ENCODE results near the gene TRIM67.

TRIM67 gene

GRCh38 chr1:231183639-231184590 is 22.1 kb downstream of the TRIM67 start:
- peak in 1 of 2 experiments; percentile 30 for DNase-seq (ENCODE audit: low spot score in 2 of 2)
- H3K27me3 ChIP-seq (ENCODE audit: low read depth), result peaks cover 10% of the 10 kb centered on the region; the same call in 1 of the 2 replicates
- in situ Hi-C loops (cut with MboI; ENCODE audit: low sequenced_read_pairs), result no loop called here
- no peak overlapping the region for H3K4me3 ChIP-seq
- peaks cover 3% of the 10 kb centered on the region; the same call in 1 of the 2 replicates for H3K9me3 ChIP-seq
- H3K36me3 ChIP-seq (replicated peaks), result no peaks in the 10 kb centered on the region
- no peaks in the 10 kb centered on the region; the same call in 1 of the 2 replicates for H3K4me1 ChIP-seq

GRCh38 chr1:231184891-231185290 is 23.0 kb downstream of the TRIM67 start:
- in situ Hi-C loops (cut with MboI; ENCODE audit: low sequenced_read_pairs), result no loop called here
- peaks cover 3% of the 10 kb centered on the region; the same call in 1 of the 2 replicates for H3K9me3 ChIP-seq
- DNase-seq (ENCODE audit: low spot score in 2 of 2), result no peak
- no peaks in the 10 kb centered on the region; the same call in 1 of the 2 replicates for H3K4me1 ChIP-seq
- 0 out of 2 replicates have a peak, but pooled peaks cover 10% of the 10 kb centered on the region for H3K27me3 ChIP-seq (ENCODE audit: low read depth)
- H3K4me3 ChIP-seq, result no peak overlapping the region
- no peaks in the 10 kb centered on the region for H3K36me3 ChIP-seq (replicated peaks)

GRCh38 chr1:231185391-231185790 is 23.5 kb downstream of the TRIM67 start:
- H3K36me3 ChIP-seq (replicated peaks), result no peaks in the 10 kb centered on the region
- H3K4me1 ChIP-seq, result no peaks in the 10 kb centered on the region; the same call in 1 of the 2 replicates
- H3K4me3 ChIP-seq, result no peak overlapping the region
- in situ Hi-C loops (cut with MboI; ENCODE audit: low sequenced_read_pairs), result no loop called here
- DNase-seq (ENCODE audit: low spot score in 2 of 2), result no peak
- H3K9me3 ChIP-seq, result peaks cover 3% of the 10 kb centered on the region; the same call in 1 of the 2 replicates
- 0 out of 2 replicates have a peak, but pooled peaks cover 10% of the 10 kb centered on the region for H3K27me3 ChIP-seq (ENCODE audit: low read depth)

- Histone ChIP-seq H3K4me1 (no peaks in the 10 kb centered on the region; the same call in 1 of the 2 replicates), H3K4me3 (no peak overlapping the region), H3K9me3 (peaks cover 3% of the 10 kb centered on the region; the same call in 1 of the 2 replicates), H3K36me3 (replicated peaks) (no peaks in the 10 kb centered on the region), H3K27me3 (ENCODE audit: low read depth) (0 out of 2 replicates have a peak, but pooled peaks cover 10% of the 10 kb centered on the region)
- in situ Hi-C loops (cut with MboI; ENCODE audit: low sequenced_read_pairs), result no loop called here
- no peak for DNase-seq (ENCODE audit: low spot score in 2 of 2)
These were observed 24.7 kb downstream of the TRIM67 start for GRCh38 chr1:231186356-231187115.

GRCh38 chr1:231187571-231187970 is 25.7 kb downstream of the TRIM67 start:
- H3K4me3 ChIP-seq, result no peak overlapping the region
- H3K4me1 ChIP-seq, result no peaks in the 10 kb centered on the region; the same call in 1 of the 2 replicates
- H3K27me3 ChIP-seq (ENCODE audit: low read depth), result peaks cover 10% of the 10 kb centered on the region; the same call in 1 of the 2 replicates
- peaks cover 3% of the 10 kb centered on the region; the same call in 1 of the 2 replicates for H3K9me3 ChIP-seq
- H3K36me3 ChIP-seq (replicated peaks), result no peaks in the 10 kb centered on the region
- in situ Hi-C loops (cut with MboI; ENCODE audit: low sequenced_read_pairs), result no loop called here
- no peak for DNase-seq (ENCODE audit: low spot score in 2 of 2)

GRCh38 chr1:231188072-231188471 is 26.2 kb downstream of the TRIM67 start:
- Histone ChIP-seq H3K27me3 (ENCODE audit: low read depth) (peaks cover 10% of the 10 kb centered on the region; the same call in 1 of the 2 replicates), H3K4me1 (no peaks in the 10 kb centered on the region; the same call in 1 of the 2 replicates), H3K4me3 (no peak overlapping the region), H3K9me3 (peaks cover 3% of the 10 kb centered on the region; the same call in 1 of the 2 replicates), H3K36me3 (replicated peaks) (no peaks in the 10 kb centered on the region)
- in situ Hi-C loops (cut with MboI; ENCODE audit: low sequenced_read_pairs), result no loop called here
- no peak for DNase-seq (ENCODE audit: low spot score in 2 of 2)

- no peaks in the 10 kb centered on the region; the same call in 1 of the 2 replicates for H3K4me1 ChIP-seq
- H3K36me3 ChIP-seq (replicated peaks), result no peaks in the 10 kb centered on the region
- H3K27me3 ChIP-seq (ENCODE audit: low read depth), result peaks cover 10% of the 10 kb centered on the region; the same call in 1 of the 2 replicates
- peaks cover 3% of the 10 kb centered on the region; the same call in 1 of the 2 replicates for H3K9me3 ChIP-seq
- in situ Hi-C loops (cut with MboI; ENCODE audit: low sequenced_read_pairs), result no loop called here
- H3K4me3 ChIP-seq, result no peak overlapping the region
- no peak for DNase-seq (ENCODE audit: low spot score in 2 of 2)
These were observed 26.9 kb downstream of the TRIM67 start for GRCh38 chr1:231188768-231189167.

GRCh38 chr1:231189683-231190270 is 27.9 kb downstream of the TRIM67 start:
- H3K27me3 ChIP-seq (ENCODE audit: low read depth), result peaks cover 11% of the 10 kb centered on the region; the same call in 1 of the 2 replicates
- in situ Hi-C loops (cut with MboI; ENCODE audit: low sequenced_read_pairs), result no loop called here

GRCh38 chr1:231190456-231190855 is 28.6 kb downstream of the TRIM67 start:
- in situ Hi-C loops (cut with MboI; ENCODE audit: low sequenced_read_pairs), result no loop called here

More at GRCh38 chr1:231189683-231190270, 27.9 kb downstream of the TRIM67 start:
- H3K4me1 ChIP-seq, result no peaks in the 10 kb centered on the region
- no peak for DNase-seq (ENCODE audit: low spot score in 2 of 2)
- peaks cover 3% of the 10 kb centered on the region; the same call in 1 of the 2 replicates for H3K9me3 ChIP-seq
- no peaks in the 10 kb centered on the region for H3K36me3 ChIP-seq (replicated peaks)
- no peak overlapping the region for H3K4me3 ChIP-seq

GRCh38 chr1:231192620-231193163 is 30.8 kb downstream of the TRIM67 start:
- Histone ChIP-seq H3K4me3 (no peak overlapping the region), H3K36me3 (replicated peaks) (no peaks in the 10 kb centered on the region)
- no peak for DNase-seq (ENCODE audit: low spot score in 2 of 2)

More at GRCh38 chr1:231190456-231190855, 28.6 kb downstream of the TRIM67 start:
- DNase-seq (ENCODE audit: low spot score in 2 of 2), result no peak
- Histone ChIP-seq H3K9me3 (peaks cover 3% of the 10 kb centered on the region; the same call in 1 of the 2 replicates), H3K4me1 (no peaks in the 10 kb centered on the region), H3K27me3 (ENCODE audit: low read depth) (peaks cover 17% of the 10 kb centered on the region; the same call in 1 of the 2 replicates), H3K4me3 (no peak overlapping the region), H3K36me3 (replicated peaks) (no peaks in the 10 kb centered on the region)

GRCh38 chr1:231193710-231194340 is 32.0 kb downstream of the TRIM67 start:
- H3K36me3 ChIP-seq (replicated peaks), result no peaks in the 10 kb centered on the region
- DNase-seq (ENCODE audit: low spot score in 2 of 2), result no peak
- no peaks in the 10 kb centered on the region for H3K9me3 ChIP-seq
- no peaks in the 10 kb centered on the region for H3K4me1 ChIP-seq
- H3K27me3 ChIP-seq (ENCODE audit: low read depth), result peaks cover 10% of the 10 kb centered on the region; the same call in 1 of the 2 replicates
- in situ Hi-C loops (cut with MboI; ENCODE audit: low sequenced_read_pairs), result no loop called here
- H3K4me3 ChIP-seq, result no peak overlapping the region

More at GRCh38 chr1:231192620-231193163, 30.8 kb downstream of the TRIM67 start:
- Histone ChIP-seq H3K27me3 (ENCODE audit: low read depth) (peaks cover 12% of the 10 kb centered on the region; the same call in 1 of the 2 replicates), H3K9me3 (no peaks in the 10 kb centered on the region), H3K4me1 (no peaks in the 10 kb centered on the region)
- in situ Hi-C loops (cut with MboI; ENCODE audit: low sequenced_read_pairs), result no loop called here

- peaks cover 8% of the 10 kb centered on the region; the same call in 1 of the 2 replicates for H3K27me3 ChIP-seq (ENCODE audit: low read depth)
- no peak overlapping the region for H3K4me3 ChIP-seq
- no peaks in the 10 kb centered on the region for H3K4me1 ChIP-seq
- H3K9me3 ChIP-seq, result no peaks in the 10 kb centered on the region
- in situ Hi-C loops (cut with MboI; ENCODE audit: low sequenced_read_pairs), result no loop called here
- no peak for DNase-seq (ENCODE audit: low spot score in 2 of 2)
- H3K36me3 ChIP-seq (replicated peaks), result no peaks in the 10 kb centered on the region
These were observed 32.6 kb downstream of the TRIM67 start for GRCh38 chr1:231194476-231194842.

All from HAP-1 (cell line).